ENCODE measurements around the gene MAD2L2.

The MAD2L2 gene

GRCh38 chr1:11701551-11701961 lies 20.6 kb upstream of the MAD2L2 start:
- no peak for TF ChIP-seq CTCF (IDR thresholded peaks at IDR 0.05; ENCODE audit: borderline replicate concordance, control extremely low read depth, extremely low read depth, insufficient read depth, missing control alignments)
- in situ Hi-C loops (cut with MboI; ENCODE audit: low sequenced_read_pairs, unreplicated experiment) = no loop called here

GRCh38 chr1:11700601-11701467 lies 19.9 kb upstream of the MAD2L2 start:
- no peak for DNase-seq (ENCODE audit: low spot score)
- no peak for TF ChIP-seq CTCF (IDR thresholded peaks at IDR 0.05; ENCODE audit: borderline replicate concordance, control extremely low read depth, extremely low read depth, insufficient read depth, missing control alignments)
- in situ Hi-C loops (cut with MboI; ENCODE audit: low sequenced_read_pairs, unreplicated experiment) = no loop called here

More at GRCh38 chr1:11701551-11701961, 20.6 kb upstream of the MAD2L2 start:
- no peak for DNase-seq (ENCODE audit: low spot score)

- DNase-seq (ENCODE audit: low spot score) = no peak
- in situ Hi-C loops (cut with MboI; ENCODE audit: low sequenced_read_pairs, unreplicated experiment) = no loop called here
- no peak for TF ChIP-seq CTCF (IDR thresholded peaks at IDR 0.05; ENCODE audit: borderline replicate concordance, control extremely low read depth, extremely low read depth, insufficient read depth, missing control alignments)
Measured at GRCh38 chr1:11697893-11698210, 16.9 kb upstream of the MAD2L2 start.

GRCh38 chr1:11697188-11697892 lies 16.4 kb upstream of the MAD2L2 start:
- DNase-seq (ENCODE audit: low spot score) = no peak
- TF ChIP-seq CTCF (IDR thresholded peaks at IDR 0.05; ENCODE audit: borderline replicate concordance, control extremely low read depth, extremely low read depth, insufficient read depth, missing control alignments) = no peak
- in situ Hi-C loops (cut with MboI; ENCODE audit: low sequenced_read_pairs, unreplicated experiment) = no loop called here

- in situ Hi-C loops (cut with MboI; ENCODE audit: low sequenced_read_pairs, unreplicated experiment) = no loop called here
Measured at GRCh38 chr1:11695861-11696260, 14.9 kb upstream of the MAD2L2 start.

GRCh38 chr1:11693917-11694316 lies 13.0 kb upstream of the MAD2L2 start:
- in situ Hi-C loops (cut with MboI; ENCODE audit: low sequenced_read_pairs, unreplicated experiment) = no loop called here
- DNase-seq (ENCODE audit: low spot score) = no peak
- TF ChIP-seq CTCF (IDR thresholded peaks at IDR 0.05; ENCODE audit: borderline replicate concordance, control extremely low read depth, extremely low read depth, insufficient read depth, missing control alignments) = no peak

More at GRCh38 chr1:11695861-11696260, 14.9 kb upstream of the MAD2L2 start:
- DNase-seq (ENCODE audit: low spot score) = no peak
- no peak for TF ChIP-seq CTCF (IDR thresholded peaks at IDR 0.05; ENCODE audit: borderline replicate concordance, control extremely low read depth, extremely low read depth, insufficient read depth, missing control alignments)

All from GM13976 (cell line).